Testis (tissue), 2 donors: ENCODE measurements around the gene CMPK1.
"Not testable (repeated sequence)": the region's sequence is repeated elsewhere in the genome, so short reads cannot be mapped to it uniquely, and the experiment has no call there.

ENCODE experiments used
- POLR2A ChIP-seq: fragments of 450-650 bp; IDR thresholded peaks from one replicate; pipeline ENCODE4 v1.6.1; 2017; ENCODE audit warnings: antibody characterized with exemption, mild to moderate bottlenecking, moderate library complexity
- TF ChIP-seq, protein P1 (sequence below), 3 experiments: fragments of 450-650 bp in 2 of 3; fragments of 200-600 bp in 1 of 3; sonication (generic) in 1 of 3; IDR thresholded peaks; one replicate each; pipeline ENCODE4 v1.5.1; 2016 to 2019; ENCODE audit warnings: antibody characterized with exemption in 3 of 3, mild to moderate bottlenecking in 2 of 3, moderate library complexity in 1 of 3

- TF ChIP-seq, protein P1, sequence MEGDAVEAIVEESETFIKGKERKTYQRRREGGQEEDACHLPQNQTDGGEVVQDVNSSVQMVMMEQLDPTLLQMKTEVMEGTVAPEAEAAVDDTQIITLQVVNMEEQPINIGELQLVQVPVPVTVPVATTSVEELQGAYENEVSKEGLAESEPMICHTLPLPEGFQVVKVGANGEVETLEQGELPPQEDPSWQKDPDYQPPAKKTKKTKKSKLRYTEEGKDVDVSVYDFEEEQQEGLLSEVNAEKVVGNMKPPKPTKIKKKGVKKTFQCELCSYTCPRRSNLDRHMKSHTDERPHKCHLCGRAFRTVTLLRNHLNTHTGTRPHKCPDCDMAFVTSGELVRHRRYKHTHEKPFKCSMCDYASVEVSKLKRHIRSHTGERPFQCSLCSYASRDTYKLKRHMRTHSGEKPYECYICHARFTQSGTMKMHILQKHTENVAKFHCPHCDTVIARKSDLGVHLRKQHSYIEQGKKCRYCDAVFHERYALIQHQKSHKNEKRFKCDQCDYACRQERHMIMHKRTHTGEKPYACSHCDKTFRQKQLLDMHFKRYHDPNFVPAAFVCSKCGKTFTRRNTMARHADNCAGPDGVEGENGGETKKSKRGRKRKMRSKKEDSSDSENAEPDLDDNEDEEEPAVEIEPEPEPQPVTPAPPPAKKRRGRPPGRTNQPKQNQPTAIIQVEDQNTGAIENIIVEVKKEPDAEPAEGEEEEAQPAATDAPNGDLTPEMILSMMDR (IDR thresholded peaks at IDR 0.05), result not testable (repeated sequence)
- TF ChIP-seq POLR2A, result not testable (repeated sequence)
Measured at GRCh38 chr1:47294863-47295262, 38.7 kb upstream of the CMPK1 start.
